ENCODE results near the gene CHDH.
A peak's percentile ranks its signal among the peaks of the same experiment; 100 is the strongest.

CHDH gene

GRCh38 chr3:53823956-53824657, 22.1 kb downstream of the CHDH start:
- no peak for DNase-seq

- DNase-seq: no peak
These were observed 22.9 kb downstream of the CHDH start for GRCh38 chr3:53823026-53823955.

GRCh38 chr3:53822331-53822741, 23.9 kb downstream of the CHDH start:
- no peak for DNase-seq

- DNase-seq: peak; percentile 9 to 23
These were observed 24.5 kb downstream of the CHDH start for GRCh38 chr3:53821631-53822121.

DNA sequence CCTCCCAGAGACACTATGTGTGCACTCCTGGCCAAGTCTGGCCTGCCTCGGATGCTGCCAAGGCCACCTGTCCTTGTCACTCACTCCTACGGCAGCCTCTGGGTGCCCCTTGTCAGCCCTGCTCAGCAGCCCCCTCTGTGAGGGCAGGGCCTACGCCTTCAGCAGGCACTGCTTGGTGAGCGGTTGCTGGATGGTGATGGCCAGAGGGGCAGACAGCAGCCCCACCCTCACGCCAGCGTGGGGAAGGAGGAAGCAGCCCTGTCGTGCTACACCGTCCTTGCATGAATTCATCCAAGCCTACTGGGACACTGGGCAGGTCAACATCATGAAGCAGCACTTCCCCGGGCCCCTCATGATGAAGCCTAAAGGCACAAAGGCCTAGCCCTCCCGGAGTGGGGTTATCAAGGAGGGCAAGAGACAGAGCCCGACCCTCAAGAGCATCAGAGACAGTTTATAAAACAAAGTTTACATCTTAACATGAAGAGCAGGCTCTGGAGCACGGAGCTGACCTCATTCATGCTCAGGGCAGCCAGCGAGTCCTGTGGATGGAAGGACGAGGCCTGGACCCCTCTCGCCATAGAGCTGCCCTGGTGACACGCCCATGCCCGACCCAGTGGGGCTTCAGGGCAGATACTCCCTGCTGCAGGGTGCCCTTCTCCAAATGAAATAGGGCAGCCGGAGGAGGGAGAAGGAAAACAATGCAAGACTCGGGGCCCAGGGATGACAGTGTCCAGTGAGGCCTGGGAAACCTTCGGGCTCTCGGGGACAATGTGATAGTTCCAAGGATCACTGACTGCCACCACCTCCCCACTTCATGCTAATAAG, 25.3 kb downstream of the CHDH start:
- no peak for DNase-seq

GRCh38 chr3:53820084-53820483, 26.1 kb downstream of the CHDH start:
- DNase-seq: no peak

DNA sequence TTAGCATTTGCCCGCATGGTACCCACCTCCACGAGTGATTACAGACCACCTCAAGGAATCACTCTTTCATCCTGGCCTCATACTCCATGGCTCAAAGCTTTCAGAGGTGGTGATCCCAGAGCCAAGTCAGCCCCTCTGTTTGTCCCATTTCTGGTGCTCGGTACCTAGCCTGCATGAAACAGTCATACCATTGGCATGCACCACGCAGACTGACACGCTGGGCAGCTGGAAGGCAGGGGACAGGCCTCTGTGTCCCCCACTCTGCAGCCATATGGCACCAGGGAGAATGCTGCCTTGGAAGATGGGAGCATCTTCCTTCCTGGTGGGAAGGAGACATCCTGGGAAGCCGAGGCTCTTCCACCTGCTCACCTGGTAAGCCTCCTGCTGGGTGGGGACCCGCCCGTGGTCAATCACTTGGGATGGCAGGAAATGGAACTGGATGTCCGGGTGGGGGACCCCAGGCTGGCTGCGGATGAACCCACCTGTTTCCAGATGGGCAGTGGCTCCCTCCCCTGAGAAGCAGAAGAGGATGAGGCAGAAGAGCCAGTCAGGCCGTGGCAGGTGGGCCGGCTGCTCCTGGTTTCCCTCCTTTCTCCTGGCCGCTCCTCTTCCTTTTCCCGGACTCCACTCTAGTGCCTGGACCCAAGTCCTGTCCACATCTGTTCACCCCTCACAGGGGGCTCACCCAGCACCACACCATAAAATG, 26.9 kb downstream of the CHDH start:
- DNase-seq: no peak

DNA sequence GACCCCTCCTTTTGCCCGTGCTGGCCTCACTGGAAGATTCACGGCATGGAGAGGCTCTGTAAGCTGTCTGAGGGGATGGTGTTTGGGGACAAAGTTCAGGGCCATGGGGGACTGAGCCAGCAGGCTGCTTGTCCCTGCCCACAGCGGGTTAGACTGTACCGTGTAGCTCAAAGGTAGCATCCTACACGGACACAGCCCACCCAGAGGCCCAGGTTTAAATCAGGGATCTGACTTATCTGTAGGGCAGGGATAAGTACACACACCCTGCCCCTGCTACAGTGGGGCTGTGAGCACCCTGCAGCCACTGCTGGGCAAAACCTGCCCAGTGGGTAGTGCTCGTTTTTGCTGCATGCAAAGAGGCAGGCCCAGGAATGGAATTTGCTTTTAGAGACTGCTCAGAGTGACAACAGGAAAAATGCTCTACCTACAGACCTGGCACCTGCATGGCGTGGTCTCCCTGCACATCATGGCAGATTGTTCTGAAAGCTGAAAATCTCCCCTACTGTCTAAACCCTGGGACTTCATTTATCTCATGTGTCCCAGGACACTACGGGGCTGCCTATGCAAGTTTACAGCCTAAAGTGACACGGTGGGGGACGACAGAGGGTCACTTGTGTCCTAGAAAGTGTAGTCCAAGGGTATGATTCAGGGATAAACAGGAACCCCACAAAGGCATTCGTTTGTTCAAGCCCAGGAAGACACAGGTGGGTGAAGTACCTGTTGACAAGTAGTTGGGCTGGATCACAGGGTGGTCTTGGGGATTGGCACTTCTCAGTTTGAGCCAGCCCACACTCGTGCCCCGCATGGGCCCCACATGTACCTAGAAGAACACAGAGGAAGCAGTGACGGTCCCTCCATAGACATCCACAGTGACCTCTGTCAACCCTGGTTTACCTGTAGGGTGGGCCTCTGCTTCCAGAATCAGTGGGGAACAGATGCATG, 27.7 kb downstream of the CHDH start:
- no peak for DNase-seq

DNA sequence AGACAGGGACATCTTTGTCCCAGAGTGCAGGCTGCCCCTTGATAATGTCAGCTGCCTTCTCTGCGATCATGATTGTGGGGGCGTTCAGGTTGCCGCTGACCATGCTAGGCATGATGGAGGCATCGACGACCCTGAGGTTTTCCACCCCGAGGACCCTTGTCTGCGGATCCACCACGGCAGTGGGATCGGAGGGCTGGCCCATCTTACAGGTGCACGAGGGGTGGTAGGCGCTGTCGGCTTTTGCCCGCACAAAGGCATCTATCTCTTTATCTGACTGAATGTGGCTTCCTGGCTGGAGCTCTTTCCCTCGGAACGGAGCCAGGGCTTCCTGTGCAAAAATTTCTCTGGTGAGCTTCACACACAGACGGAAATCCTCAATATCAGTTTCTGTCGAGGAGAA, 28.4 kb downstream of the CHDH start:
- no peak for DNase-seq

GRCh38 chr3:53817211-53817610, 29.0 kb downstream of the CHDH start:
- no peak for DNase-seq

DNA sequence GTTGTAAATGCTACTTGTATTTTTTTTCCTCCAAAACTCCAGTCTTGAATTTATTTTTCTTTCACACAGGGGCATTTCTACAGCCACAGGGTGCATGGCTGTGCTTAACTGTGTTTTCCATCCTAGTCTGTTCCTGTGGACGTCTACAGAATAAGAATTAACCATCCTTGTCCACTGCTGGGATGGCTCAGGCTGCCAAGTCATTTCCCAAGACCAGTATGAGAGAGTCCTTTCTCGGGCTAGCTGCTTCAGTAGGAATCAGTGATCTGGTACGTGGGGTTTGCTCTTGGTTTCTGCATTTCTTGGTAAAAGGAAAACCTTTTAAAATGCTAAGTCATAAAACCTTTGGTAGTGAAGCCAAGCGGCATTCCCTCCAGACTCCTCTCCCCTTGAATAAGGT, 29.8 kb downstream of the CHDH start:
- no peak for DNase-seq

DNA sequence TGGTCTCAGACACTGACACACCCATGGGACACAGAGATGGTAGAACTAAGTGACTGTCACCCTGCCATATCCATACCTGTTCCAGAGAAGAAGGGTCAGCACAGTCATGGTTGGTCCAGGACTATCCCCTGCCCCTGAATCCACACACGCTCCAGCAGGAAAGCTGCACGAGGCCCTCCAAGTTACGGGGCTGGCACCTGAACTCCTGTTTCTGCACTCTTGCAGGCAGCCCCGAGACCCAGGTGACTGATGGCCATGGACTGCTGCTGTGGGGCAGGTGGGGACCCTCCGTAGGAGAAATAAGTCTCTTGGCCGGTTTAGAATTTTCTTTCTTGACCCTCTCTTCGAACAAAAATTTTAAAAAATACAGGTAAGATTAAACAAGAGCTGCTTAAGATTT, 30.6 kb downstream of the CHDH start:
- DNase-seq: no peak

- DNase-seq: no peak
These were observed 31.2 kb downstream of the CHDH start for GRCh38 chr3:53815067-53815466.

- no peak for DNase-seq
These were observed 32.3 kb downstream of the CHDH start for GRCh38 chr3:53813876-53814275.

GRCh38 chr3:53813229-53813628, 33.0 kb downstream of the CHDH start:
- DNase-seq: no peak

DNA sequence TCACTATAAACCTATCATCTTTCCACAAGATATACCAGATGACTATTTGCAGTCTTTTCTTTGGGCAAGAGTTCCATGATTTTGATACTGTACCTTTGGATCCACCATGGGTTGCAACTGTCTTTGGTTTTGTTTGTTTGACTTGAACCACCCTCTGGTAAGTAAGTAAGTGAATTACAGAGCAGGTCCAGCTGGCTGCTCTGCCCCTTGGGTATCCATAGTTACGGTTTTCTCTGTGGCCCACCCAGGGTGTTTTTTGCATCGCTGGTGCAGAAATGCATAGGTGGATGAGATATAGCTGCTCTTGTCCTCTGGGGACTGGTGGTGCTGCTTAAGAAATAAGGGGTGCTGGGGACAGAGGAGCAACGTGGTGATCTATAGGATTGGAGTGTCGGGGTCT, 33.8 kb downstream of the CHDH start:
- peak in 1 of 2 experiments; percentile 14 for DNase-seq

DNA sequence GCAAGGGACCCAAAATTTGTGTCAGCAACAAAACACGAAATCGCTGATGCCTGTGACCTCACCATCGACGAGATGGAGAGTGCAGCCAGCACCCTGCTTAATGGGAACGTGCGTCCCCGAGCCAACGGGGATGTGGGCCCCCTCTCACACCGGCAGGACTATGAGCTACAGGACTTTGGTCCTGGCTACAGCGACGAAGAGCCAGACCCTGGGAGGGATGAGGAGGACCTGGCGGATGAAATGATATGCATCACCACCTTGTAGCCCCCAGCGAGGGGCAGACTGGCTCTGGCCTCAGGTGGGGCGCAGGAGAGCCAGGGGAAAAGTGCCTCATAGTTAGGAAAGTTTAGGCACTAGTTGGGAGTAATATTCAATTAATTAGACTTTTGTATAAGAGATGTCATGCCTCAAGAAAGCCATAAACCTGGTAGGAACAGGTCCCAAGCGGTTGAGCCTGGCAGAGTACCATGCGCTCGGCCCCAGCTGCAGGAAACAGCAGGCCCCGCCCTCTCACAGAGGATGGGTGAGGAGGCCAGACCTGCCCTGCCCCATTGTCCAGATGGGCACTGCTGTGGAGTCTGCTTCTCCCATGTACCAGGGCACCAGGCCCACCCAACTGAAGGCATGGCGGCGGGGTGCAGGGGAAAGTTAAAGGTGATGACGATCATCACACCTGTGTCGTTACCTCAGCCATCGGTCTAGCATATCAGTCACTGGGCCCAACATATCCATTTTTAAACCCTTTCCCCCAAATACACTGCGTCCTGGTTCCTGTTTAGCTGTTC, 34.9 kb downstream of the CHDH start:
- no peak for DNase-seq

- DNase-seq: no peak
These were observed 36.3 kb downstream of the CHDH start for GRCh38 chr3:53809764-53810400.

GRCh38 chr3:53809267-53809666, 37.0 kb downstream of the CHDH start:
- no peak for DNase-seq

- no peak for DNase-seq
These were observed 37.7 kb downstream of the CHDH start for GRCh38 chr3:53808496-53808895.
